ENCODE results near the gene SRSF2. TPM values are rescaled to one million over a fixed set of nuclear protein-coding genes. Genes with fewer than 3 reads are reported as not detected.

SRSF2 gene
- total RNA-seq, 2 donors from 2014 or later = 163 to 300 TPM

DNA sequence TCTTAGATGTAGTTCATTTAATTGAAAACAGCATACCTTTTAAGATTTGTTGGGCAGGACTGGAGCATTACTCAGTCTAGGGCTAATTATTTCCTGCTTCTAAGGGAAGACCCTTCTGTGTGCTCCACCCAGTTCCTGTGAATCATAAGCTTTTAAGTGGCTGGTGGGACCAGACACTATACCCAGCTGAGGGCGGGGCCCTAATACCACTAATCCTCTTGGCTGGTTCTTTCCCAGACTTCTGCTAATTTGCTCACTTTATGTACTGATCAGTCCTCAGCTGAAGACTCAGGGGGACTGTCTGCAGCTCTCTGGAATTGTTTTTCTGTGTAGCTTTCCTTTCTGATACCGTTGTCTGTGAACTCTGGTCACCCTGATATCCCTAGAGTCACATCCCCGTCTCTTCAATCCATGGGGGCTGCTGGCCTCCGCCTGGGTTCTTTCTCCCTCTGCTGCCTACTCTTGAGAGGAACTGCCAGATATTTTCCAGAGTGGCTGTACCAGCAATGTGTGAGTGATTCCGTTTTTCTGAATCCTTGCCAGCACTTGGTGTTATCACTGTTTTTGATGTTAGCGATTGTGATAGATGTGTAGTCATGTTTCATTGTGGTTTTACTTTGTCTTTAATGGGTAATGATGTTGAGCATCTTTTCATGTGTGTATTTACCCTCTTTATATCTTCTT is 35.9 kb upstream of the SRSF2 start:
- Histone ChIP-seq H3K36me3 (no peaks in the 10 kb centered on the region), H3K27ac (no peak overlapping the region), H3K9me3 (no peaks in the 10 kb centered on the region), H3K9ac (ENCODE audit: low read depth in 2 of 2, low read length in 2 of 2) (peak overlapping the region in 1 of 2 donors; percentile 12), H3K27me3 (no peaks in the 10 kb centered on the region), H3K4me3 (no peak overlapping the region), H3K4me1 (no peaks in the 10 kb centered on the region)
- TF ChIP-seq, protein P1, sequence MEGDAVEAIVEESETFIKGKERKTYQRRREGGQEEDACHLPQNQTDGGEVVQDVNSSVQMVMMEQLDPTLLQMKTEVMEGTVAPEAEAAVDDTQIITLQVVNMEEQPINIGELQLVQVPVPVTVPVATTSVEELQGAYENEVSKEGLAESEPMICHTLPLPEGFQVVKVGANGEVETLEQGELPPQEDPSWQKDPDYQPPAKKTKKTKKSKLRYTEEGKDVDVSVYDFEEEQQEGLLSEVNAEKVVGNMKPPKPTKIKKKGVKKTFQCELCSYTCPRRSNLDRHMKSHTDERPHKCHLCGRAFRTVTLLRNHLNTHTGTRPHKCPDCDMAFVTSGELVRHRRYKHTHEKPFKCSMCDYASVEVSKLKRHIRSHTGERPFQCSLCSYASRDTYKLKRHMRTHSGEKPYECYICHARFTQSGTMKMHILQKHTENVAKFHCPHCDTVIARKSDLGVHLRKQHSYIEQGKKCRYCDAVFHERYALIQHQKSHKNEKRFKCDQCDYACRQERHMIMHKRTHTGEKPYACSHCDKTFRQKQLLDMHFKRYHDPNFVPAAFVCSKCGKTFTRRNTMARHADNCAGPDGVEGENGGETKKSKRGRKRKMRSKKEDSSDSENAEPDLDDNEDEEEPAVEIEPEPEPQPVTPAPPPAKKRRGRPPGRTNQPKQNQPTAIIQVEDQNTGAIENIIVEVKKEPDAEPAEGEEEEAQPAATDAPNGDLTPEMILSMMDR (IDR thresholded peaks at IDR 0.05) = no peak
- intact Hi-C loops (cut with DNase I) = no loop called here
- DNase-seq = no peak

DNA sequence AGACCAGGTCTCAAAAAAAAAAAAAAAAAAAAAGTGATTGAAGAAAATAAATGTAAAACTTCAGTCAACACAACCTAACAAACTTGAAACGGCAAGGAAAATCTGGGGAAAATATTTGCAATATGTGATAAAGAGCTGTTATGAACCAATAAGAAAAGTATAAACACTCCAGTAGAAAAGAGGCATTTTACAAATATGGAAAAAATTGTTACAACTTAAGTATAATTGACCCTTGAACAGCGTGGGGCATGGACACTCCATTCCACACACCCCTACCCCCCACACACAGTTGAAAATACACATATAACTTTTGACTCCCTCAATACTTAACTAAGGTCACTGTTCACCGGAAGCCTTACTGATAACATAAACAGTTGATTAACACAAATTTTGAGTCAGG is 21.4 kb upstream of the SRSF2 start:
- Histone ChIP-seq H3K9me3 (no peaks in the 10 kb centered on the region), H3K27ac (no peak overlapping the region), H3K27me3 (no peaks in the 10 kb centered on the region), H3K4me1 (no peaks in the 10 kb centered on the region), H3K4me3 (no peak overlapping the region), H3K36me3 (no peaks in the 10 kb centered on the region), H3K9ac (ENCODE audit: low read depth in 2 of 2, low read length in 2 of 2) (no peak overlapping the region)
- intact Hi-C loops (cut with DNase I) = no loop called here
- no peak for DNase-seq
- TF ChIP-seq, protein P1 (IDR thresholded peaks at IDR 0.05) = no peak

DNA sequence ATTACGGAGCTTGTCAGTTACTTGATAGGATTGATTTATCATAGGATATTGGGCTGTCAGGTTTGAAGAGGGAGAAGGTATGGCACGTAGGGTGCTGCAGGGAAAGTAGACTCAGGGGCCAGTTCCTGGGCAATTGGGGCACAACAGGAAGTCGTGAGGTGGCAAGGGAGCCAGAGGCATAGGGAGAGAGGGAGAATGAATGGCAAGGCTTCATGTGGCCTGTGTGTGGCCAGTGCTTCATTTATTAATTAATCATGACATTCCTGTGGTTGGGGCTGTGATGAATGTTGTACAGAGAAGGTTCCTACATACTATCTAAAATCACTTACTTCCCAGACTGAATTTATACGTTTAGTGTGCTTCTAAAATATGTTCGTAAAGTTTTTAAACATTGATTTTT is 20.1 kb upstream of the SRSF2 start:
- no peaks in the 10 kb centered on the region for H3K36me3 ChIP-seq
- no peak for DNase-seq
- H3K27me3 ChIP-seq = no peaks in the 10 kb centered on the region
- no peak overlapping the region for H3K27ac ChIP-seq
- H3K9ac ChIP-seq (ENCODE audit: low read depth in 2 of 2, low read length in 2 of 2) = no peak overlapping the region
- H3K4me3 ChIP-seq = no peak overlapping the region
- intact Hi-C loops (cut with DNase I) = no loop called here
- H3K4me1 ChIP-seq = no peaks in the 10 kb centered on the region
- TF ChIP-seq, protein P1 (IDR thresholded peaks at IDR 0.05) = no peak
- H3K9me3 ChIP-seq = no peaks in the 10 kb centered on the region

DNA sequence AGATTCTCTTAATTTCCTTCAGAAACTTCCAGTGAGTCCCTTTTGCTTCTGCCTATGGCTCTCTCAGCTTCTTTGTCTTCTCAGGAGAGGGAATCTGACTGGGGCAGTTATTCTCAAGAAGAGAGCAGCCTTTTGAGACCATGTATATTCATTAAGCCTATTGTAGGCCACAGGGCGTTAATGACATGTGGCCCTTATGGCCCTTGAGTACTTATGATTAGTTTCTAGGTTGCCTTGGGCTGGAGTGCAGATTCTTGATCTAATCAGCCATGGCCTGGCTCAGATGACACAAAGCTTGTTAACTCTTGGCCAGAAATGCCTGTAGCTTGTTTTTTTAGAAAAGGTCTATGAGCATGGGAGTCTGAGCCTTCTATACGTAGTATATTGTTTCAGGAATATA is 18.2 kb upstream of the SRSF2 start:
- no peaks in the 10 kb centered on the region for H3K4me1 ChIP-seq
- H3K9ac ChIP-seq (ENCODE audit: low read depth in 2 of 2, low read length in 2 of 2) = no peak overlapping the region
- H3K27me3 ChIP-seq = no peaks in the 10 kb centered on the region
- no peaks in the 10 kb centered on the region for H3K9me3 ChIP-seq
- H3K4me3 ChIP-seq = no peak overlapping the region
- no peak for DNase-seq
- no peaks in the 10 kb centered on the region for H3K36me3 ChIP-seq
- intact Hi-C loops (cut with DNase I) = no loop called here
- TF ChIP-seq, protein P1 (IDR thresholded peaks at IDR 0.05) = no peak
- H3K27ac ChIP-seq = no peak overlapping the region

DNA sequence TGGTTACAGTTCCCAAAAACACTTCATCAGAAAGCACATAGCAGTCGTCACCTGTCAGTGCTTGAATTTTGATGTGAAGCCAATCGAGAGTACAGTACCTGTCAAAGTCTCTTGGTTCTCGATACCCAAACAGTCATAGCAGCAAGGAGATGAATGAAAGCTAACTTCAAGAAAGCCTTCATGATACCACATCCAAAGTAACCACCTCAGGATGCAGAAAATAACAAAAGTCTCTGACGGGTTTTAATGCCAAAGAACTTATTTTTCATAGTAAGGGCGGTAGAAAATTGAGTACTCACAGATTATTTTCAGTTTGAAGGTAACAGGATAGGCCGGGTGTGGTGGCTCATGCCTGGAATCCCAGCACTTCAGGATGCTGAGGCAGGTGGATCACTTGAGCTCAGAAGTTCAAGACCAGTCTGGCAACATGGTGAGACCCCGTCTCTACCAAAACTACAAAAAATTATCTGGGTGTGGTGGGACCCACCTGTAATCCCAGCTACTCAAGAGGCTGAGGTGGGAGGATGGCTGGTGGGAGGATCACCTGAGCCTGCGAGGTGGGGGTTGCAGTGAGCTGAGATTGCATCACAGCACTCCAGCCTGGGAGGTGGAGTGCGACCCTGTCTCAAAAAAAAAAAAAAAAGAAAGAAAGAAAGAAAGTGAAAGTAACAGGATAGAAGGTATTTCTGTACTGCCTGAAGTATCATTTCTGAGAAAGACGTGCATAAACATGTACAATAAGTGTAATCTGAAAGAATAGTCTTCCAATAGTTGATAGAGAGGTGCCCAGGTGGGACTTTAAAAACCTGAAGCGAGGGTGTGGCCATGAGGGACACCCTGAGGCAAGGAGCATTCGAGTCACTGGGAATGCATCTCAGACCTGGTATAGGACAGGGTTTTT is 16.2 kb upstream of the SRSF2 start:
- H3K4me1 ChIP-seq = no peaks in the 10 kb centered on the region
- intact Hi-C loops (cut with DNase I) = no loop called here
- no peak overlapping the region for H3K9ac ChIP-seq (ENCODE audit: low read depth in 2 of 2, low read length in 2 of 2)
- no peak overlapping the region for H3K27ac ChIP-seq
- no peaks in the 10 kb centered on the region for H3K9me3 ChIP-seq
- DNase-seq = no peak
- no peak overlapping the region for H3K4me3 ChIP-seq
- H3K36me3 ChIP-seq = no peaks in the 10 kb centered on the region
- no peaks in the 10 kb centered on the region for H3K27me3 ChIP-seq
- TF ChIP-seq, protein P1 (IDR thresholded peaks at IDR 0.05) = no peak
